ENCODE results near the gene SLC2A5. TPM values are rescaled to one million over a fixed set of nuclear protein-coding genes. Genes with fewer than 3 reads are reported as not detected.
"Not testable (repeated sequence)": the region's sequence is repeated elsewhere in the genome, so short reads cannot be mapped to it uniquely, and the experiment has no call there.

Gene SLC2A5
- total RNA-seq, 1 donor from 2014 or later, result 3.6 TPM

- intact Hi-C loops (cut with DNase I), result no loop called here
- ATAC-seq, result no peak
Measured at GRCh38 chr1:9019896-9020295, 49.5 kb downstream of the SLC2A5 start.

GRCh38 chr1:9018333-9018732 is 51.1 kb downstream of the SLC2A5 start:
- intact Hi-C loops (cut with DNase I), result no loop called here
- ATAC-seq (no peak), DNase-seq (ENCODE audit: missing footprints) (no peak)

More at GRCh38 chr1:9019896-9020295, 49.5 kb downstream of the SLC2A5 start:
- no peak for DNase-seq (ENCODE audit: missing footprints)

DNA sequence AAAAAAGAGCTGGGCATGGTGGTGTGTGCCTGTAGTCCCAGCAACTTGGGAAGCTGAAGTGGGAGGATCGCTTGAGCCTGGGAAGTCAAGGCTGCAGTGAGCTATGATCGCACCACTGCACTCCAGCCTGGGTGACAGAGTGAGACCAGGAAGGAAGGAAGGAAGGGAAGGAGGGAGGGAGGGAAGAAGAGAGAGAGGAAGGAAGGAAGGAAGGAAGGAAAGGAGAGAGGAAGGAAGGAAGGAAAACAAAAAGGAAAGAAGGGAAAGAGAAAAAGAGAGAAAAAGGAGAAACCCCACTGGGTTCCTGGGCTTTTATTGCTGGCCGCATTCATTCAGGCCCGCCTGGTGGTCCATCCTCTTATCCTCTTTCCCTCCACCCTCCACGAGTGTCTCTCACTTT is 53.0 kb downstream of the SLC2A5 start:
- ATAC-seq (no peak), DNase-seq (ENCODE audit: missing footprints) (no peak)
- intact Hi-C loops (cut with DNase I), result no loop called here

GRCh38 chr1:9014475-9015375 is 54.7 kb downstream of the SLC2A5 start:
- DNase-seq (ENCODE audit: missing footprints) (peak; percentile 41), ATAC-seq (no peak)
- intact Hi-C loops (cut with DNase I), result no loop called here

DNA sequence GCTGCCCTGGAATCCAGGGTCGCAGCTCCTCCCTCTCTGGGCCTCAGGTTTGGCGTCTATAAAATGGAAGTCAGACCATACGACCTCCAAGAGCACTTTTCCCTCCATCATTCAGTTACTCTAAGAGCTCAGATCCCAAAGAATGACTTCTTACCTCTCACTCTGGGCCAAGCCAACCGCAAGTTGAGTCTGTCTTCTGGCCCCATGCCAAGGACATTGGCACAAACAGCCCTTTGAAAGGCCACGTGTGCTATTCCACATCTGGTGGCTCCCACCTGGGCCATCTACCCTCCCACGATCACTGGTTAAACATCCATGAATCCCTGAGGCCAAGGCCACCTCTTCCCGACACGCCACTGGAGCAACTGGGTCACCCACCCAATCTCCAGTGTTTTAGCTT is 55.6 kb downstream of the SLC2A5 start:
- DNase-seq (ENCODE audit: missing footprints) (no peak), ATAC-seq (no peak)
- intact Hi-C loops (cut with DNase I), result no loop called here

DNA sequence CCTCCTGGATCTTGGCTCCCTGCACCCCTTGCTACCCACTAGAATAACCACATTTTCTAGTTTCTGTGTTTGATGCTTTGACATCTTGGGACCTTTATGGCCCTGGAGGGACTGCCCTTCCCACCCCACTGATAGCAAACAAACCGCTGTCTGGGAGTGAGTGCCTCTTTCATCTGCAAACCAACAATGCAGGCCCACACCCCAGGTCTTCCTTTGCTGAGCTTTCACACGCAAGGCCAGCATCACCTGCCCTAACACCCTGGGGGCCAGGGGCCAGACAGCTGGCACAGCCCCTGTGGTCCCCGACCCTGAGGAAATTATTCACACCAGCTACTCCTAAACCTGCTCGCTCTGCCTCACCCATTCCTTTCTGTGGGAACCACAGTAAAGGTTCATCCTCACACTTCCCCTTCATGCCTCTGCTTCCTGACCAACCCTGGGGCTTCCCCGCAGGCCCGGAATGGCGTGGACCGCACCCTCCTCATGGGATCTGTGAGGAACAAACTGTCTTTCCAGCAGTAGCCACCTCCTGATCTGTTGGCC is 58.6 kb downstream of the SLC2A5 start:
- DNase-seq (ENCODE audit: missing footprints), result peak; percentile 83
- peak; percentile 57 for ATAC-seq
- intact Hi-C loops (cut with DNase I), result no loop called here

DNA sequence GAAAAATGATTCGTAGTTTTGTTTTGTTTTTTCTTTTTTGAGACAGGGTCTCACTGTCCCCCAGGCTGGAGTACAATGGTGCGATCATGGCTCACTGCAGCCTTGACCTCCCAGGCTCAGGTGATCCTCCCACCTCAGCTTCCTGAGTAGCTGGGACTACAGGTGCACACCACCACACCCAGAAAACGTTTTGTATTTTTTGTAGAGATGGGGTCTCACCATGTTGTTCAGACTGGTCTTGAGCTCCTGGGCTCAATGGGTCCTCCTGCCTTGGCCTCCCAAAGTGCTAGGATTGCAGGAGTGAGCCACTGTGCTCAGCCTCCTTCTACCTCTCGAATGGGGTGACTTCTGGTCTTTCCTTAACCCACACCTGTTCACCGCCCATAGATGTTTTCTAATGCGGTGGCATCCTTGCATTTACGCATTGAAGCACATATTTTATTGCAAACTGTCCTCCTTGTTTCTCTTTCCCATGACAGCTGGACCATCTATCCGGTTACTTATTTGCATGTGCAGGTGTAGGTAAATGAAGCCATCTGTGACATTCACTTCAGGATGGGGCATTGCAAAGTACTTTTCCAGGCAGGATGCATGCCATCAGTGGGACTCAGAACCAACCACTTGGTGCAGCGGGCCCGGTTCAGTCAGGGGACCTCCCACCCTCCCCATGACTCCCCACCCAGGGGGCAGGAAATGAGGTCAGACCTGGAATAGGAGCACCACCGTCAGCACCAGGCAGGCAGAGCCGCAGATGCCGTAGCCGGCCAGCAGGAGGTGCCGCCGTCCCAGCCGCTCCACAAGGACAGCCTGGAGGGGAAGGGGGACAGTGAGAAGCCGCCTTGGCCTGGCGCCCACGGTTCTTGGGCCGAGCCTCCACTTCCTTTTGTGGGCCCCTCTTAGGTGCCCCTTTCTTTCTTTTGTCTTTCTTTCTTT is 59.7 kb downstream of the SLC2A5 start:
- ATAC-seq (no peak), DNase-seq (ENCODE audit: missing footprints) (peak; percentile 73)
- intact Hi-C loops (cut with DNase I), result loop anchor here (10.0 kb wide), 1 partner anchor 185 kb away; no protein-coding TSS in a partner anchor

GRCh38 chr1:9008236-9008635 is 61.2 kb downstream of the SLC2A5 start:
- DNase-seq (ENCODE audit: missing footprints) (peak; percentile 37), ATAC-seq (no peak)
- intact Hi-C loops (cut with DNase I), result loop anchor here (10.0 kb wide), 1 partner anchor 187 kb away; no protein-coding TSS in a partner anchor

DNA sequence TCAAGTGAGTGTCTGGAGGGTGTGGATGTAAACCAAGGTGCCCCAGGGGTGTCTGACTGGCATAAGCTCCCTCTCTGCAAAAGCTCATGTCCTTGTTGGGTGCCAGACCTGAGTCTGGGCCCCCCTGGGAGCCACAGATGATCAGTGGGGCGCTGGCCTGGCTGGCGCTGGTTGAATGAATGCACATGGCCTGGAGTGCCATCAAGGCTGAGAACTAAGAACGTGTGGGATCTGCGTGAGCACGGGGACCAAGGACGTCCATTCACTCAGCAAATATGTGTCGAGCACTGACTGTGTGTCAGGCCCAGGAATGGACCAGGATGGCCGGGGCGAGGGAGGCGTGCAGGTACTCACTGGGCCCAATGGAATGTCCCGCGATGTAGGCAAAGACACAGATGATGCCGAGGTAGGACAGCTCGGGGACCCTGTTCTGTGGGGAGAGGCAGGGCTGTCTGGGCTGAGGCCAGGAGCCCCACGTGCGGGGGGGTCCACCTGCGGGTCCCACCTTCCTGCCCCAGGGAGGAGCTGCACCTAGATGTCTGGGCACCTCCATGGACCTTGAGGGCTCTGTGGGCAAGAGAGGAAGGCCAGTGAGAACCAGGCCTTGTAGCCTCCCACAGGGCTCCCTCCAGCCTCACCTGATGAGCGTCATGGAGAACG is 62.3 kb downstream of the SLC2A5 start:
- DNase-seq (ENCODE audit: missing footprints) (peak; percentile 62), ATAC-seq (no peak)
- intact Hi-C loops (cut with DNase I), result loop anchor here (10.0 kb wide), 1 partner anchor 188 kb away; no protein-coding TSS in a partner anchor

- intact Hi-C loops (cut with DNase I), result loop anchor here (2.0 to 10.0 kb wide), 3 partner anchors 87 to 189 kb away; no protein-coding TSS in a partner anchor
- DNase-seq (ENCODE audit: missing footprints) (peak; percentile 3), ATAC-seq (no peak)
Measured at GRCh38 chr1:9005395-9005708, 64.1 kb downstream of the SLC2A5 start.

- ATAC-seq (peak; percentile 82), DNase-seq (ENCODE audit: missing footprints) (peak; percentile 92)
- intact Hi-C loops (cut with DNase I), result loop anchor here (2.0 to 10.0 kb wide), 3 partner anchors 86 to 190 kb away; no protein-coding TSS in a partner anchor
Measured at GRCh38 chr1:9004700-9005394, 64.6 kb downstream of the SLC2A5 start.

GRCh38 chr1:9004031-9004699 is 65.3 kb downstream of the SLC2A5 start:
- ATAC-seq, result no peak
- intact Hi-C loops (cut with DNase I), result loop anchor here (2.0 to 10.0 kb wide), 3 partner anchors 85 to 191 kb away; no protein-coding TSS in a partner anchor
- no peak for DNase-seq (ENCODE audit: missing footprints)

DNA sequence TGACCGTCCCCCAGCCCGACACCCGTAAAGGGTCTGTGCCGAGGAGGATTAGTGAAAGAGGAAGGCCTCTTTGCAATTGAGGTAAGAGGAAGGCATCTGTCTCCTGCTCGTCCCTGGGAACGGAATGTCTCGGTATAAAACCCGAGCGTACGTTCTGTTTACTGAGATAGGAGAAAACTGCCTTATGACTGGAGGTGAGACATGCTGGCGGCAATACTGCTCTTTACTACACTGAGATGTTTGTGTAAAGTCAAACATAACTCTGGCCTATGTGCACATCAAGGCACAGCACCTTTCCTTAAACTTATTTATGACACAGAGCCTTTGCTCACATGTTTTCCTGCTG is 67.2 kb downstream of the SLC2A5 start:
- intact Hi-C loops (cut with DNase I), result loop anchor here (10.0 kb wide), 1 partner anchor 193 kb away; no protein-coding TSS in a partner anchor
- ATAC-seq; DNase-seq (ENCODE audit: missing footprints): not testable (repeated sequence)

DNA sequence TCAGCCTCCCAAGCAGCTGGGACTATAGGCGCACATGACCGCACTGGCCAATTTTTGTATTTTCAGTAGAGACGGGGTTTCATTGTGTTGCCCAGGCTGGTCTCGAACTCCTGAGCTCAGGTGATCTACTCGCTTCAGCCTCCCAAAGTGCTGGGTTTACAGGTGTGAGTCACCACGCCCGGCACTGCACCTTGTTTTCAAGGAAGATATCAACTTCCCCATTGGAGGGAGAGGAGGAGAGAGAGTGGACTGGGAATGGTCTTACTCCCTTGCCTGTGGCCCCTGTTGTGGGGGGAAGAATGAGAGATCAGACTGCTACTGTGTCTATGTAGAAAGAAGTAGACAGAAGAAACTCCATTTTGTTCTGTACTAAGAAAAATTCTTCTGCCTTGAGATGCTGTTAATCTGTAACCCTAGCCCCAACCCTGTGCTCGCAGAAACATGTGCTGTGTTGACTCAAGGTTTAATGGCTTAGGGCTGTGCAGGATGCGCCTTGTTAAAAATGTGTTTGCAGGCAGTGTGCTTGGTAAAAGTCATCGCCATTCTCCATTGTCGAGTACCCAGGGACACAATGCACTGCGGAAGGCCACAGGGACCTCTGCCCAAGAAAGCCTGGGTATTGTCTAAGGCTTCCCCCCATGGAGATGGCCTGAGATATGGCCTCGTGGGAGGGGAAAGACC is 67.8 kb downstream of the SLC2A5 start:
- DNase-seq (ENCODE audit: missing footprints); ATAC-seq: not testable (repeated sequence)
- intact Hi-C loops (cut with DNase I), result loop anchor here (10.0 kb wide), 1 partner anchor 193 kb away; no protein-coding TSS in a partner anchor

- ATAC-seq; DNase-seq (ENCODE audit: missing footprints); intact Hi-C loops (cut with DNase I): not testable (repeated sequence)
Measured at GRCh38 chr1:8993962-8994675, 75.3 kb downstream of the SLC2A5 start.

Measured in Right ventricle myocardium inferior (tissue), 1 donor.